ENCODE measurements around the gene ATMIN.

DNA sequence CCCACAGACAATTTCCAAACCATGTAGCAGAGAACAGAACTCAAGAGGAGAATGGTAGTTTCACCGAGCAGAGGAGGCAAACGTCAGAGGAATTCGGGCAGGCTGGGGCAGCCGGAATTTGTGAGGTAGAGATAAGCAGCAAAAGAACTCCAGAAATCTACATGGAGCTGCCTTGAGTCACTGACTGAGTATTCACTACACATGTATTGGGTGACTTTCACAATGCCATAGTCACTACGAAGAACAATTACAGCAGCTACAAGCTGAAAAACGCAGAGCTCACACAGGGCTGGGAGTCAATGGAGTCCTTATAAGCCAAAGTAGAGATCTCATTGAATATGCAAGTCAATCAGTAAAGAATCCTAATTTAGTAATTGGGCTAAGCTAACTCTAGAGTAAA, 42.3 kb upstream of the ATMIN start:
- TF ChIP-seq, protein P1, sequence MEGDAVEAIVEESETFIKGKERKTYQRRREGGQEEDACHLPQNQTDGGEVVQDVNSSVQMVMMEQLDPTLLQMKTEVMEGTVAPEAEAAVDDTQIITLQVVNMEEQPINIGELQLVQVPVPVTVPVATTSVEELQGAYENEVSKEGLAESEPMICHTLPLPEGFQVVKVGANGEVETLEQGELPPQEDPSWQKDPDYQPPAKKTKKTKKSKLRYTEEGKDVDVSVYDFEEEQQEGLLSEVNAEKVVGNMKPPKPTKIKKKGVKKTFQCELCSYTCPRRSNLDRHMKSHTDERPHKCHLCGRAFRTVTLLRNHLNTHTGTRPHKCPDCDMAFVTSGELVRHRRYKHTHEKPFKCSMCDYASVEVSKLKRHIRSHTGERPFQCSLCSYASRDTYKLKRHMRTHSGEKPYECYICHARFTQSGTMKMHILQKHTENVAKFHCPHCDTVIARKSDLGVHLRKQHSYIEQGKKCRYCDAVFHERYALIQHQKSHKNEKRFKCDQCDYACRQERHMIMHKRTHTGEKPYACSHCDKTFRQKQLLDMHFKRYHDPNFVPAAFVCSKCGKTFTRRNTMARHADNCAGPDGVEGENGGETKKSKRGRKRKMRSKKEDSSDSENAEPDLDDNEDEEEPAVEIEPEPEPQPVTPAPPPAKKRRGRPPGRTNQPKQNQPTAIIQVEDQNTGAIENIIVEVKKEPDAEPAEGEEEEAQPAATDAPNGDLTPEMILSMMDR (IDR thresholded peaks at IDR 0.05; ENCODE audit: low read depth, low read length, missing input control) = no peak
- no peak for TF ChIP-seq RAD21 (IDR thresholded peaks at IDR 0.05)

Measured in liver (tissue), 3 donors.